Breast epithelium (tissue), 3 donors: ENCODE data around the gene KRT33A.
"Not testable (repeated sequence)": the region's sequence is repeated elsewhere in the genome, so short reads cannot be mapped to it uniquely, and the experiment has no call there.

Experiments used
- POLR2A ChIP-seq: fragments of 450-650 bp; IDR thresholded peaks from one replicate; pipeline ENCODE4 v1.6.1; 2016; ENCODE audit warnings: antibody characterized with exemption, mild to moderate bottlenecking, moderate library complexity
- POLR2AphosphoS5 ChIP-seq, 3 donors: sonication (generic); formaldehyde crosslinking; IDR thresholded peaks; one replicate each; pipeline ENCODE4 v1.6.1; 2017; ENCODE audit warnings: antibody characterized with exemption in 3 of 3
- TF ChIP-seq, protein P1 (sequence below), 3 donors: fragments of 450-650 bp; IDR thresholded peaks; one replicate each; pipeline ENCODE4 v1.5.1; 2016 to 2017; ENCODE audit warnings: antibody characterized with exemption in 3 of 3, mild to moderate bottlenecking in 3 of 3, moderate library complexity in 3 of 3

DNA sequence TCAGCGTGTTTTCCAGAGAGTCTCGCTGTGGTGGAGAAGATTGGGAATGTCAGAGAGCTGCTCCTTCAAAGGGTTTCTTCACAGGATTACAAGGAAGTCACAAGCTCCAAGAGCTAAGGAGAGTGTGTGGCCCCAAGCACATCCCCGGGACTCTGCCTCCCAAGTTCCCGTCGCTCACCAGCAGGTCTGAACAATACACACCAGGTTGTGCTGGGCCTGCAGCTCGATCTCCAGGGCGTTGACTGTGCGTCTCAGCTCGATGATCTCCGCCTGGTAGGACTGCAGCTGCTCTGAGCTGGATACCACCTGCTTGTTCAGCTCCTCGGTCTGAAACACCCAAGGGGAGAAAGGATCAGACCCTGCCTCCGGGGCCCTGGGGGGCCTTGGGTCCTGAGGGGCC is 44.4 kb upstream of the KRT33A start:
- TF ChIP-seq, protein P1, sequence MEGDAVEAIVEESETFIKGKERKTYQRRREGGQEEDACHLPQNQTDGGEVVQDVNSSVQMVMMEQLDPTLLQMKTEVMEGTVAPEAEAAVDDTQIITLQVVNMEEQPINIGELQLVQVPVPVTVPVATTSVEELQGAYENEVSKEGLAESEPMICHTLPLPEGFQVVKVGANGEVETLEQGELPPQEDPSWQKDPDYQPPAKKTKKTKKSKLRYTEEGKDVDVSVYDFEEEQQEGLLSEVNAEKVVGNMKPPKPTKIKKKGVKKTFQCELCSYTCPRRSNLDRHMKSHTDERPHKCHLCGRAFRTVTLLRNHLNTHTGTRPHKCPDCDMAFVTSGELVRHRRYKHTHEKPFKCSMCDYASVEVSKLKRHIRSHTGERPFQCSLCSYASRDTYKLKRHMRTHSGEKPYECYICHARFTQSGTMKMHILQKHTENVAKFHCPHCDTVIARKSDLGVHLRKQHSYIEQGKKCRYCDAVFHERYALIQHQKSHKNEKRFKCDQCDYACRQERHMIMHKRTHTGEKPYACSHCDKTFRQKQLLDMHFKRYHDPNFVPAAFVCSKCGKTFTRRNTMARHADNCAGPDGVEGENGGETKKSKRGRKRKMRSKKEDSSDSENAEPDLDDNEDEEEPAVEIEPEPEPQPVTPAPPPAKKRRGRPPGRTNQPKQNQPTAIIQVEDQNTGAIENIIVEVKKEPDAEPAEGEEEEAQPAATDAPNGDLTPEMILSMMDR (IDR thresholded peaks at IDR 0.05) = not testable (repeated sequence)
- TF ChIP-seq POLR2AphosphoS5 (IDR thresholded peaks at IDR 0.05); POLR2A: not testable (repeated sequence)
